ENCODE measurements around the gene NFATC1.

DNA sequence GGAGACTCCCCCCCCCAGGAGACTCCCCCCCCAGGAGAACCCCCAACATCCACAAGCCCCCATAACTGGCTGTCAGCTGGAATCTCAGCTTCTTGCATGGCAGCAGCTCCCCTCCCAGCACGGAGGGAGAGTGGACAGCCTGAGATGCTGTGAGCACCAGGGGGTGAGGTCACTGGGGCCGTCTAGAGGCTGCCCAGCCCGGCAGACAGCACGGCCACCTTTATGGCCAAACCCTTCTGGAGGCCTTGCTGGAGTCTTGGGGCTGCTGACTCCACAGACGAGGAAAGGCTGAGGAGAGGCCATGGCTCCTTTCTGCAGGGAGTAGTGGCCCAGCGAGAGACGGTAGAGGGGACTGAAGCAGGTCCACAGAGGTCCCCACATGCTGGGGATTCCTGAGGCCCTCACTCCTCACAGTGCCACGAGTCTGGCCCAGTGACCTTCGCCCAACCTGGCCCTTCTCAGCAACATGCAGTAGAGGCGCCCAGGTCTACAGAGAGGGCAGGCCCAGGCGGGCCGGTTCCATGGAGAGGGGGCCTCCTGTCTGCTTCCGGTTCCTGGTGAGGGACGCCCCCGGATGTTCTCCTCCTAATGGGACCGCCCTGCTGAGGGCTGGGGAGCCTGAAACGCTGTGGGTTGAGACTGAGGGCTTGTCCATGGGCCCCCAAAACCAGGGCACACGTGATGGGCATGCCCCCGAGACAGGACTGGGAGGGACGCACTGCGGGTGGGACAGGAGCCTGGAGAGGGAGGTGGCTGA, 161.3 kb downstream of the NFATC1 start:
- TF ChIP-seq, protein P1, sequence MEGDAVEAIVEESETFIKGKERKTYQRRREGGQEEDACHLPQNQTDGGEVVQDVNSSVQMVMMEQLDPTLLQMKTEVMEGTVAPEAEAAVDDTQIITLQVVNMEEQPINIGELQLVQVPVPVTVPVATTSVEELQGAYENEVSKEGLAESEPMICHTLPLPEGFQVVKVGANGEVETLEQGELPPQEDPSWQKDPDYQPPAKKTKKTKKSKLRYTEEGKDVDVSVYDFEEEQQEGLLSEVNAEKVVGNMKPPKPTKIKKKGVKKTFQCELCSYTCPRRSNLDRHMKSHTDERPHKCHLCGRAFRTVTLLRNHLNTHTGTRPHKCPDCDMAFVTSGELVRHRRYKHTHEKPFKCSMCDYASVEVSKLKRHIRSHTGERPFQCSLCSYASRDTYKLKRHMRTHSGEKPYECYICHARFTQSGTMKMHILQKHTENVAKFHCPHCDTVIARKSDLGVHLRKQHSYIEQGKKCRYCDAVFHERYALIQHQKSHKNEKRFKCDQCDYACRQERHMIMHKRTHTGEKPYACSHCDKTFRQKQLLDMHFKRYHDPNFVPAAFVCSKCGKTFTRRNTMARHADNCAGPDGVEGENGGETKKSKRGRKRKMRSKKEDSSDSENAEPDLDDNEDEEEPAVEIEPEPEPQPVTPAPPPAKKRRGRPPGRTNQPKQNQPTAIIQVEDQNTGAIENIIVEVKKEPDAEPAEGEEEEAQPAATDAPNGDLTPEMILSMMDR (IDR thresholded peaks at IDR 0.05), result no peak
- TF ChIP-seq POLR2A (IDR thresholded peaks at IDR 0.05), result no peak
